Esophagus mucosa (tissue), 1 donor: ENCODE results near the gene TMED10. TPM values are rescaled to one million over a fixed set of nuclear protein-coding genes. Genes with fewer than 3 reads are reported as not detected.
"Not testable (repeated sequence)": the region's sequence is repeated elsewhere in the genome, so short reads cannot be mapped to it uniquely, and the experiment has no call there.

Experiments
- ATAC-seq: fragments of 200-7000 bp; cut with Tn5 transposase; one replicate; pipeline ENCODE4 v1.9.1; 2020
- total RNA-seq: library from RNA; stranded (reverse); gene quantifications from one replicate; pipeline ENCODE4 v1.2.4, GENCODE V29; 2023
- donor health status: DM: yes; HTN: yes; CAD: no.

The TMED10 gene
- total RNA-seq, 1 donor from 2014 or later, result 293 TPM

DNA sequence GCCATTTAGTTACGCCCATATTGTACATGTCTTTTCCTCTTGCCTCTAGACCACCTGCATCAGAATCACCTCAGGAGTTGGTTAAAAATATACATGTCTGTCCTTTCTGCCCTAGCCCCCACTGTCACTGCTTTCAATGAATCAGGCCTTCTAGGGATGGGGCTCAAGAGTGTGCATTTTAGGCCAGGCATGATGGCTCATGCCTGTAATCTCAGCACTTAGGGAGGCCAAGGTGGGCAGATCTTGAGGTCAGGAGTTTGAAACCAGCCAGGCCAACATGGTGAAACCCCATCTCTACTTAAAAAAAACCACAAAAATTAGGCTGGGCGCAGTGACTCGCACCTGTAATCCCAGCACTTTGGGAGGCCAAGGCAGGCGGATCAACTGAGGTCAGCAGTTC is 13.6 kb upstream of the TMED10 start:
- no peak for ATAC-seq

DNA sequence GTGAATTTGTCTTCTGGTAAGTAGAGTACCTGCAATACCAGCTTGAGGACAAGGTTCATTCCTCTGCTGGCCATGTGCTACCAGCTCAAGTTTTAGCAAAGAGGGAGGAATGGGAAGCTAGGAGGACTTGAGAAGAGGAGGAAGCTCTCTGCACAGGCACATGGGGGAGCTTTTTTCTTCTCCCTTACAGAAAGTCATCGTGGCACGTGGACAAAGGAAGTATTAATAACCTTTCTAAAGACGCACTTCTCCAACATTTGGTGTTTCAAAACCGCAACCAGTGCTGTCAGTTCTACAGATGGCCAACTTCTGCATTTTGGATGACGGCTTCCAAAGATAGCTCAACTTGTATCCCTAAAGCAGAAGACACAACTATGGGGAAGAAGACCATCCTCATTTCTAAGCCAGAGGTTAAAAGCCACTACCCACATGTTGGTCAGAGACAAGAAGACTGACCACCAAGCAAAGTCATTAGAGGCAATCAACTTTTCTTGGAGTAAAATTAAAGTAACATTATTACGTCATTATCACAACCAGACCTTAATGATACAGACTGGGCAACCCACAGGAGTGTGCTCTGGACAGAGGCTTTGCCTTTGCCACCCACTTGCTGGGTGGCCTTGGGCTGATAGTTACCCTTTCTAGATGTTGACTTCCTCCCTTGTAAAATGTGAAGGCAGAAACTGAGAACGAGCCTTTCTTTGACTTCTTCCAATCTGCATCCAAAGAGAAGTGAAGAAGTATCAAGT is 12.3 kb upstream of the TMED10 start:
- no peak for ATAC-seq

DNA sequence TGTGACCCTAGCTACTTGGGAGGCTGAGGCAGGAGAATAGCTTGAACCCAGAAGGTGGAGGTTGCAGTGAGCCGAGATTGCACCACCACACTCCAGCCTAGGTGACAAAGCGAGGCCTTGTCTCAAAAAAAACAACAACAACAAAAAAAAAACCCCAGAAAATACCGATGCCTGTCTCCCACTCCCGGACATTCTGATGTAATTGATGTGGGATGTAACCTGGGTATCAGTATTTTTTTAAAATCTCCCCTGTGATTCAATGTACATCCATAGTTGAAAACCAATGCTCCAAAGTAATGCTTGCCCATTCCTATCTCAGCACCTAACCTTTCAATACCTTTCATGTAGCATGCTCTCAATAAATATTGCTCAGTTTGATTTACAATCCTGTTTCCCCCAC is 11.7 kb upstream of the TMED10 start:
- no peak for ATAC-seq

DNA sequence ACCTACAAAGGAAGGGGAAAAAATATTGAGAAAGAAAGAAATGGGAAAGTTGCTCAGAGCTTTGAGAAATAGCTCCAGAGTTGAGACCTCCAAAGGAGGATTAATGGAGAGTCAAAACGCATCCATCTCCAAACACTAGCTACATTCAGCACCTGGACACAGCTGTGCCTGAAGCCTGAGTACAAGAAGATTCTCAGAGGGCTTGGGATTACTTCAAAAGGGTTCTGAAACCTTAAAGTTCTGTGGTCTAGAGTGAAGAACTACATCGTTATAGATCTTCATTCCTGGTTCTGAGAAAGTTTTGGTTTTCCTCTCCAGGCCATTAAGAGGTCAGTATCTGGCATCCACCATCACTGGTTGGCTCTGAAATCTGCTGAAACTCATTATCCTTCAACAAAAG is 10.5 kb upstream of the TMED10 start:
- ATAC-seq, result no peak

DNA sequence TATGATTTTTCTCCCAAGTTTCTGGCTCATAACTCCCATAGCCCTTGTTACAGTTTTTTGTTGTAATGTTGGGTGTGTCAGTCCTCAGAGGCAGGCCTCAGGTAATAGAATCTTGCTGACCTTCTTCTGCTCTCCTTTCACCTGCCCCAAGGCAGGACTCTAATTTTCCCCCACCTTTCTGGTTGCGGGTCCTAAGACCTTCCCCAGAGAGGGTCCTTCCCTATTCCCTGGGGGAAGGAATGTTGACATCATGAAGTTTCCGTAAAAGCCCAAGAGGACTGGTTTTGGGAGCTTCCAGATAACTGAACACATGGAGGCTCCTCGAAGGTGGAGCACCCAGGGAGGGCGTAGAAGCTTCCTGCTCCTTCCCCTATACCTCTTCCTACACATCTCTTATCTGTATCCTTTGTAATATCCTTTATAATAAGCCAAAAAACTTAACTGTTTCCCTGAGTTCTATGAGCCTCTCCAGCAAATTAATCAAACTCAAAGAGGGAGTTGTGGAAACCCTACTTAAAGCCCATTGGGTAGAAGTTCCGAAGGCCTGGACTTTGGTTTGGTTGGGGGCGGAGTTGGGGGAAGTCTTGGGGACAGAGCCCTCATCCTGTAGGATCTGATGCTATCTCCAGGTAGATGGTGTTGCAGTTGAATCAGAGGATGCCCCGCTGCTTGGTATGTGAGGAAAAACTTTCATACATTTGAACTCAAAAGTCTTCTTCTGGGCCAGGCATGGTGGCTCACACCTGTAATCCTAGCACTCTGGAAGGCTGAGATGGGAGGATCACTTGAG is 9.0 kb upstream of the TMED10 start:
- no peak for ATAC-seq

DNA sequence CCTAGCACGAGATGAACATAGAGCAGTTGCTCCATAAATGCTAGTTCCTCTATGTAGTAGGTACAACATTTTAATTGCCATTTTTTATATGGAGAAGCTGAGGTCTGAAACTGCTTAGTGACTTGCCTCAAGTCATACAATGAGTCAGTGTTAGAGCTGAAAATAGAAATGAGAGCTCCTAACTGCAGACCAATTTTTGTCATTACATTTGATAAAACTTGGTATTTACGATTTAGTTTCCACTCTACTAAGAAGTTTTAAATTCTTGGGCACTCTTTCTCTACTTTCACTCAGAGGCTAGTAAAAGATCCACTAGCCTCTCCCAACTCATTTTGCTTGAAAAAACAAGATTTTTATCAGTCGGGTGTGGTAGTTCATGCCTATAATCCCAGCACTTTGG is 8.1 kb upstream of the TMED10 start:
- no peak for ATAC-seq

DNA sequence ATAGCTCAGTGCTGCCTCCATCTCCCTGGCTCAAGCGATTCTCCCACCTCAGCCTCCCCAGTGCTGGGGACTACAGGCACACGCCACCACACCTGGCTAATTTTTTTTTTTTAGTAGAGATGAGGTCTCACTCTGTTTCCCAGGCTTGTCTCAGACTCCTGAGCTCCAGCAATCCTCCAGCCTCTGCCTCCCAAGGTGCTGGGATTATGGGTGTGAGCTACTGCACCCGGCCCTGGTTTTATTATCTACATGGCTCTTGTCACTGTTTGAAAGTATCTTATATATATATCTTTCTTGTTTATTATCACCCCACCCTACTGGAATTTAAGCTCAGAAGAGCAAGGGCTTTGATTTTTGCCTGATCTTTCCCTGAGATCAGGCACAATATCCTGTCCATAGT is 7.6 kb upstream of the TMED10 start:
- ATAC-seq, result no peak

DNA sequence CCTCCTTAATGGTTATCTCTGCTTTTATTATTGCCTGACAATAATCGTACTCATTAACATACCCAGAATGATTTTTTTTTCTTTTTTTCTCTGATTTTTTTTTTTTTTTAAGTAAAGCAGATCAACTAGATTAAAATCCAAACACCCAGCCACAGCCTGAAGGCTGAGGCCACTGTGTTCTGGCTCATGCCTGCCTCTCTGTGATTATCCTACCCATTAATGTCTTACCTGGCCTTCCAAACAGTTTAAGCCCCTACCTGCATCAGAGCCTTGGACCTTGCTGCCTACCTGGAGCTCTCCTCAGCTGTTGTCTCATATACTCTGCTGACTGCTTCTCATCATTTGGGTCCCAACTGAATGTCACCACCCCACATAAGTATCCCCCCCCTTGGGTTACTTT is 6.8 kb upstream of the TMED10 start:
- peak; percentile 23 for ATAC-seq

GRCh38 chr14:75182821-75183220 is 6.4 kb upstream of the TMED10 start:
- ATAC-seq, result no peak

- not testable (repeated sequence) for ATAC-seq
Measured at GRCh38 chr14:75182163-75182562, 5.8 kb upstream of the TMED10 start.

GRCh38 chr14:75181293-75182062 is 5.1 kb upstream of the TMED10 start:
- ATAC-seq, result no peak

GRCh38 chr14:75175677-75176141 is 703 bp downstream of the TMED10 start:
- ATAC-seq, result peak; percentile 5

GRCh38 chr14:75174066-75174465 is 2.3 kb downstream of the TMED10 start:
- ATAC-seq, result no peak

DNA sequence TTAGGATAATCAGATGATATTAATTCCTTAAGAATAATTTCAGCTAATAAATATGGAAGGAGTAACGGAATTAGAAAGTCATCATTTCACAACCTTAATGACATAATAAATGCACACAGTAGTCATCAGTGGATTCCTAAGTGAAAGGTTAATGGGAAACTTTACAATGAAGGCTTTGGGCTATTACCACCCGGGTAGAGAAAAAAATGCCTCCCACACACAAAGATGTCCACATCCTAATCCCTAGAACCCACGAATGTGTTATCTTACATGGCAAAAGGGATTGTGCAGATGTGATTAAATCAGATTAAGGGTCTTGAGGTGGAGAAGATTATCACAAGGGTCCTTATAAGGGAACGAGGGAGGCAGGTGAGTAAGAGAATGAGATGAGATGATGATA is 5.6 kb downstream of the TMED10 start:
- ATAC-seq, result no peak

GRCh38 chr14:75168586-75169335 is 7.7 kb downstream of the TMED10 start:
- no peak for ATAC-seq

DNA sequence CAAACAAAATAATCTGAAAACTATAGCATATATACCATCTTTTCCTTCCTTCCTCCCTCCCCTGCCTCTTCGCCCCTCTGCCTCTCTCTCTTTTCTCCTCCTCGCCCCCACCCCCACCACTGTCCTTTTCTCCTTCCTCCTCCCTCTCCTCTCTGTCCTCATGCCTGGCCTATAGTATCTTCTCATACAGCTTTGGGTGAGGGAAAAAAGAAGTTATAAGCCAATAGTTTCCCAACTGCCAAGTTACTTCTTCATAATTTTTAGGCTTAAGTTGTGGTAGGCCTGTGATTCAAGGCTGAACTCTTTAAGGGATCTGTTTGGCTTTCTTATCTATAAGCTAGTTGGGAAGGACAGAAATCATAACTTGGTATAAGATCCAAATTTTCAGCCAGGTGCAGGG is 9.1 kb downstream of the TMED10 start:
- ATAC-seq, result no peak

- ATAC-seq, result no peak
Measured at GRCh38 chr14:75165586-75166391, 10.6 kb downstream of the TMED10 start.

DNA sequence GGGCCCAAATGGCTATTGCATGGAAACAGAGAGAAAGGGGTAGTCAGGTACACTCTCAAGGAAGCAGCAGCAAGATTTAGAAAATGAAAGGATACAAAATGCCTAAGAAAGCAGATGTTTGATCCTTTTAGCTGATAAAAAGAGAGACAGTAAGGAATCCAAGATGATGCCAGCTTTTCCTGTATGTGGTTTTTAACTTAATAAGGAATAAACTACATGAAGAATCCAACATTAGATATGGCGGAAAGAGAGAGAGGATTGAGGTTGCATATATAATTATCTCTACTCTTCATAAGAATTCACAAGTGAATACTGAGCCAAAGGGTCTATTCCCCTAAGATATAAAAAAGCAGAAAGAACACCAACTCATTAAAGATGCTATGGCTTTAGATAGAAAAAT is 11.6 kb downstream of the TMED10 start:
- ATAC-seq, result no peak

DNA sequence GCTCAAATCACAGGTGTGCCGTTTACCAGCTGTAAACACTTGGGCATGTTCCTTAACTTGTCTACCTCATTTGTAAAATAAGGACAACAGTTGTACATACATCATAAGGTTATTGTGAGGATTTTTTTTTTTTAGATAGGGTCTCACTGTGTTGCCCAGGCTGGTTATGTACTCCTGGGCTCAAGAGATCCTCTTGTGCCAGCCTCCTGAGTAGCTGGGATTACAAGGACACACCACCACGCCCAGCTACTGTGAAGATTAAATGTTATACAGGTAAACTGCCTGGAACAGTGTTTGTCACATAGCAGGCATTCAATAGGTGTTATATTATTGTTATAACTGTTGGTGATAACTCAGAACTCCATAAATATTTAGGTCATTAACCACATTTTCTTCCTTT is 12.7 kb downstream of the TMED10 start:
- no peak for ATAC-seq

GRCh38 chr14:75162631-75163030 is 13.8 kb downstream of the TMED10 start:
- ATAC-seq, result no peak

- ATAC-seq, result peak; percentile 49
Measured at GRCh38 chr14:75158843-75159614, 17.4 kb downstream of the TMED10 start.
